Heart left ventricle (tissue), 16 donors: ENCODE data around the gene TMC7. TPM values are rescaled to one million over a fixed set of nuclear protein-coding genes. Genes with fewer than 3 reads are reported as not detected.

Experiments
- ATAC-seq, 4 donors: fragments of 200-7000 bp; cut with Tn5 transposase; one replicate each; pipeline ENCODE4 v1.9.1; 2020 to 2022; ENCODE audit warnings: moderate library complexity in 4 of 4, mild to moderate bottlenecking in 3 of 4, moderate number of reproducible peaks in 1 of 4
- DNase-seq, 5 donors: peaks; one replicate each; pipeline ENCODE4 v3.0.0-alpha.2; 2020
- H3K27ac ChIP-seq, 12 donors: fragments of 200-600 bp; sonication (generic) in 4 of 12; one replicate each; pipeline versions ENCODE4 v1.5.0 to v1.8.0; 2016 to 2022; ENCODE audit warnings: mild to moderate bottlenecking in 2 of 12
- H3K27me3 ChIP-seq, 9 donors: fragments of 200-600 bp; sonication (generic) in 2 of 9; one replicate each; pipeline versions ENCODE4 v1.5.1 to v1.8.0; 2016 to 2022; ENCODE audit warnings: mild to moderate bottlenecking in 3 of 9
- H3K36me3 ChIP-seq, 9 donors: fragments of 200-600 bp; sonication (generic) in 2 of 9; one replicate each; pipeline versions ENCODE4 v1.5.0 to v1.8.0; 2018 to 2022; ENCODE audit warnings: mild to moderate bottlenecking in 2 of 9
- H3K4me1 ChIP-seq, 12 donors: fragments of 200-600 bp; sonication (generic) in 4 of 12; one replicate each; pipeline versions ENCODE4 v1.5.0 to v1.8.0; 2016 to 2022; ENCODE audit warnings: mild to moderate bottlenecking in 3 of 12
- H3K4me3 ChIP-seq, 12 donors: fragments of 200-600 bp; sonication (generic) in 4 of 12; one replicate each; pipeline versions ENCODE4 v1.5.0 to v1.8.0; 2017 to 2022; ENCODE audit warnings: mild to moderate bottlenecking in 9 of 12, moderate library complexity in 4 of 12
- H3K9me3 ChIP-seq, 12 donors: fragments of 200-600 bp; sonication (generic) in 4 of 12; one replicate each; pipeline versions ENCODE4 v1.5.0 to v1.8.0; 2016 to 2022; ENCODE audit warnings: mild to moderate bottlenecking in 1 of 12
- POLR2A ChIP-seq, 2 donors: fragments of 450-650 bp; IDR thresholded peaks; one replicate each; pipeline ENCODE4 v1.6.1; 2017; ENCODE audit warnings: antibody characterized with exemption in 2 of 2, mild to moderate bottlenecking in 2 of 2, moderate library complexity in 2 of 2
- WGBS, 4 donors: extraction: QIAGEN DNeasy Blood & Tissue Kit in 2 of 4; methylation state at CpG; one replicate each; pipeline versions ENCODE4 v1.1.5 to v1.1.7; 2013 to 2018; 5-methylcytosine and 5-hydroxymethylcytosine counted together
- intact Hi-C, 10 donors: fragments of 100-400 bp; cut with DNase I; formaldehyde crosslinking; loops; one replicate each; pipeline versions ENCODE4 v1.11.1 to v1.14.2; 2022
- polyA plus RNA-seq, 2 donors: library from polyadenylated mRNA; stranded (reverse); fragments of 200-250 nt; gene quantifications; one replicate each; pipeline ENCODE4 v1.2.3, GENCODE V29; 2013
- total RNA-seq, 9 donors: library from RNA; depleted of rRNA in 2 of 9; stranded (reverse); fragments of >200 nt in 2 of 9; fragmentation: NEBNext Ultra II Directional in 3 of 9; extraction: Animal tissue kit (Norgen Biotek cat#: 25700) in 3 of 9; gene quantifications; one replicate each; pipeline versions ENCODE4 v1.1.0 to v1.2.4, GENCODE V29; 2016 to 2023
- TF ChIP-seq, protein P1 (sequence below), 12 donors: fragments of 200-600 bp; sonication (generic) in 4 of 12; IDR thresholded peaks; one replicate each; pipeline versions ENCODE4 v1.5.0 to v1.8.0; 2018 to 2022; ENCODE audit warnings: antibody characterized with exemption in 12 of 12, mild to moderate bottlenecking in 5 of 12
- donor health status: ischemic (EF 13 %, LVEDD 7.1; RV severe dilation, severe dysfunction).
- donor health status: healthy with polysubstance abuse.
- donor health status: DM: no; HTN: yes; CAD: no.
- donor health status: DM: no; HTN: no; CAD: no.
- donor health status: ischemic (EF 25% LVEDD 6.9; RV normal size, moderate dysfunction).
- donor health status: ischemic (EF 25% LVEDD 5.7; RV mildly dilated, moderate dysfunction).
- donor health status: healthy.
- donor health status: DM: yes; HTN: yes; CAD: no.
- donor health status: ischemic (EF 35%, LVEDD 5.7; RV mildly dilated, moderate dysfunction).
- donor health status: nonischemic (EF 11% LVEDD 7.7; RV severe dilation, severe dysfunction).
- donor health status: DM: yes; HTN: yes; CAD: no.
- donor health status: PGD.
- donor health status: ischemic (EF 29% LVEDD 5.4; RV normal size, mild dysfunction).
- donor health status: nonischemic (EF 23%, LVEDD 6.1; RV moderate dilation, normal function).

The TMC7 gene
- total and polyA plus RNA-seq, 11 donors, result 0.69 to 2.3 (median 0.96) TPM

DNA sequence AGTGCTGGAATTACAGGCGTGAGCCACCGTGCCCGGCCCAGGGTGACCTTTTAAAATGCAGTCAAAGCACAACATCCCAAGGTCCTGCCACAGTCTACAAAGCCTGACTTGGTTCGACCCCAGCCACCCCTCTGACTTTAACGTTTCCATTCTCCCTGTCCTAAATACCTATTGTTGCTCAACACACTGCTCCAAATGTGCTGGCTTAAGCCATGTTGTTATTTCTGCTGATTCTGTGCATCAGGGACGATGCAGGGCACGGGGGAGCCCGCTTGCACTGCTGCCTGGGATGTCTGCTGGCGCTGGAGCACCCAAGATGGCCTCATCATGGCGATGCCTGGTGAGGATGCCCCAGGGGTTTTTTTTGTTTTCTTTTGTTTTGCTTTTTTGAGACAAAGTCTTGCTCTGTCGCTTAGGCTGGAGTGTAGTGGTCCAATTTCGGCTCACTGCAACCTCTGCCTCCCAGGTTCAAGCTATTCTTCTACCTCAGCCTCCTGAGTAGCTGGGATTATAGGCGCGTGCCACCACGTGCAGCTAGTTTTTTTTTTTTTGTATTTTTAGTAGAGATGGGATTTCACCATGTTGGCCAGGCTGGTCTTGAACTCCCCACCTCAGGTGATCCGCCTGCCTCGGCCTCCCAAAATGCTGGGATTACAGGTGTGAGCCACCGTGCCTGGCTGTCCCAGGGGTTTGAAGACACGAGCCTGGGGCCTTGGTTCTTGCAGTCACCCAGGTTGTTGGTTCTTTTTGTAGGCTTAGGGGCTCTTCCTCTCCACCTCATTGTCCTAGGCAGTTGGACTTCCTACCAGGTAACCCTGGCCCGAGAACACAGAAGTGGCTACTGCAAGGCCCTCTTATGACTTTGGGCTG lies 22.9 kb downstream of the TMC7 start:
- peaks cover 0 to 9% (median 2%) of the 10 kb centered on the region in 12 donors for H3K9me3 ChIP-seq
- TF ChIP-seq, protein P1, sequence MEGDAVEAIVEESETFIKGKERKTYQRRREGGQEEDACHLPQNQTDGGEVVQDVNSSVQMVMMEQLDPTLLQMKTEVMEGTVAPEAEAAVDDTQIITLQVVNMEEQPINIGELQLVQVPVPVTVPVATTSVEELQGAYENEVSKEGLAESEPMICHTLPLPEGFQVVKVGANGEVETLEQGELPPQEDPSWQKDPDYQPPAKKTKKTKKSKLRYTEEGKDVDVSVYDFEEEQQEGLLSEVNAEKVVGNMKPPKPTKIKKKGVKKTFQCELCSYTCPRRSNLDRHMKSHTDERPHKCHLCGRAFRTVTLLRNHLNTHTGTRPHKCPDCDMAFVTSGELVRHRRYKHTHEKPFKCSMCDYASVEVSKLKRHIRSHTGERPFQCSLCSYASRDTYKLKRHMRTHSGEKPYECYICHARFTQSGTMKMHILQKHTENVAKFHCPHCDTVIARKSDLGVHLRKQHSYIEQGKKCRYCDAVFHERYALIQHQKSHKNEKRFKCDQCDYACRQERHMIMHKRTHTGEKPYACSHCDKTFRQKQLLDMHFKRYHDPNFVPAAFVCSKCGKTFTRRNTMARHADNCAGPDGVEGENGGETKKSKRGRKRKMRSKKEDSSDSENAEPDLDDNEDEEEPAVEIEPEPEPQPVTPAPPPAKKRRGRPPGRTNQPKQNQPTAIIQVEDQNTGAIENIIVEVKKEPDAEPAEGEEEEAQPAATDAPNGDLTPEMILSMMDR (IDR thresholded peaks at IDR 0.05), result no peak
- no peak for TF ChIP-seq POLR2A (IDR thresholded peaks at IDR 0.05)
- 91 to 93% (median 93%) methylated on average over 20 of the region's 20 CpGs for WGBS, 4 donors
- intact Hi-C loops, result no loop called here
- no peak overlapping the region for H3K4me3 ChIP-seq
- peaks cover 0 to 19% (median 0%) of the 10 kb centered on the region in 9 donors for H3K36me3 ChIP-seq
- no peak for ATAC-seq
- H3K4me1 ChIP-seq, result peaks cover 0 to 15% (median 0%) of the 10 kb centered on the region in 12 donors
- peak overlapping the region in 3 of 12 donors; percentile 43 to 67 (median 55) for H3K27ac ChIP-seq
- no peaks in the 10 kb centered on the region for H3K27me3 ChIP-seq
- no peak for DNase-seq

DNA sequence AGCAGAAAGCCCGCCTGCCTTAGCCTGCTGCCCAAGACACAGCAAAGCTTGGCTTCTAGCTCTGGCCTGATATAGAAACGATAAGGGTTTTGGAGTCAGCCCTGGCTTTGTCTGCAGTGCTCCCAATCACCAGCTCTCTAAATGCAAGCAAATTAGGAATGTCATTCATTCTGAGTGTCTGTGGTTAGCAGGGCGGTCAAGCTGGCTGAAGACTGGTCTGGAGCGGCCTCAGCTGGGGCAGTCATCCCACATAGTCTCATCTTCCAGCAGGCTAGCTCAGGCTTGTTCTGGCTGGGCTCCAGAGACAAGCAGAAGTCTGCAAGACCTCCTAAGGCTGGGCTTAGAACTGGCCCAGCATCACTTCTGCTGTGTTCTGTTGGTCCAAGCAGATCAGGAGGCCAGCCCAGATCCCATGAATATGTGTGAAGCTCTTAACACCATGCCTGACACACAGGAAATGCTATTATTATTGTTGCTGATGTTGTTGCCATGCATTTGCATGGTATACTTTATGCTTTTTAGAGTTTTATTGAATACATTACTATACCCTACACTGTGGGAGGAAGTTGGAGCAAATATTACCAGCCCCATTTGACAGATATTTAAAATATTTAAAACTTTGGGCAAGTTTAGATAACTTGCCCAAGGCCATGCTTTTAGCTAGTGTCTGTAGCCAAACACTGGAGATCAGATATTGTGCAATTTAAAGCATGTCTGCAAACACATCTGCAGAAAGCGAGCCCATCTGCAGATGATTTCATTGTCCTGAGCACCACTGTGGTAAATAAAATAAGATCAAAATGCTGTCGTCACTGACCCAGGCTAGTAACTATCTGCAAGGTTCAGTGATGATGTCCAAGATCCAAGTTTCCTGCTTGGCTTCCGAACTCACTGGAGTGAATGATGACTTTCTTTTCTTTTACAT lies 24.8 kb downstream of the TMC7 start:
- 72 to 75% (median 74%) methylated on average over 7 of the region's 7 CpGs for WGBS, 4 donors

DNA sequence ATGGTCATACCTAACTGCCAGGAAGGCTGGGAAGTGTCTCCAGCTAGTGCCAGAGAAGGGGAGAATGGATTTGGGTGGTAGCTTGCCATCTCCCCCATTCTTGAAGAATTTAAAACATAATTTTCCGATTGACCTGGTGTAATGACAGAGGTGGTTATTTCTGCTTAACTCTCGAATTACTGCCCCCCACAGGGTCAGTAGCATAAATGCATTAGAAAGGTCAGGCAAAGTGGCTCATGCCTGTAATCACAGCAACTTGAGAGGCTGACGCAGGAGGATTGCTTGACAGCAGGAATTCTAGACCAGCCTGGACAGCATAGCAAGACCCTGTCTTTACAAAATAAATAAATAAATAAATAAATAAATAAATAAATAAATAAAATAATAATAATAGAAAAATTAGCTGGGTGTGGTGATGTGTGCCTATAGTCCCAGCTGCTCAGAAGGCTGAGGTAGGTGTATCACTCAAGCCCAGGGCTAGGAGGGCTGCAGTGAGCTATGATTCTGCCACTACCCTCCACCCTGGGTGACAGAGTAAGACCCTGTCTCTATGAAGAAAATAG lies 27.5 kb downstream of the TMC7 start:
- no peaks in the 10 kb centered on the region for H3K27me3 ChIP-seq
- H3K9me3 ChIP-seq, result peaks cover 0 to 9% (median 2%) of the 10 kb centered on the region in 12 donors
- ATAC-seq (no peak), DNase-seq (no peak)
- intact Hi-C loops, result no loop called here
- WGBS, 4 donors, result 83 to 87% (median 85%) methylated on average over 3 of the region's 3 CpGs
- H3K4me1 ChIP-seq, result peaks cover 0 to 4% (median 0%) of the 10 kb centered on the region in 12 donors
- no peak overlapping the region for H3K4me3 ChIP-seq
- peaks cover 0 to 20% (median 0%) of the 10 kb centered on the region in 9 donors for H3K36me3 ChIP-seq
- no peak overlapping the region for H3K27ac ChIP-seq
- TF ChIP-seq POLR2A (IDR thresholded peaks at IDR 0.05), result no peak
- TF ChIP-seq, protein P1 (IDR thresholded peaks at IDR 0.05), result no peak

More for the DNA sequence above, 24.8 kb downstream of the TMC7 start:
- Histone ChIP-seq H3K4me1 (peaks cover 0 to 15% (median 0%) of the 10 kb centered on the region in 12 donors), H3K27me3 (no peaks in the 10 kb centered on the region), H3K36me3 (peaks cover 0 to 19% (median 0%) of the 10 kb centered on the region in 9 donors), H3K4me3 (no peak overlapping the region), H3K9me3 (peaks cover 0 to 9% (median 2%) of the 10 kb centered on the region in 12 donors), H3K27ac (no peak overlapping the region)
- DNase-seq (no peak), ATAC-seq (no peak)
- intact Hi-C loops, result no loop called here
- no peak for TF ChIP-seq POLR2A (IDR thresholded peaks at IDR 0.05)
- TF ChIP-seq, protein P1 (IDR thresholded peaks at IDR 0.05), result no peak
